H1 (cell line): Measurements from ENCODE around the gene SYNJ2. TPM values are rescaled to one million over a fixed set of nuclear protein-coding genes. Genes with fewer than 3 reads are reported as not detected.

Experiments used
- CTCF ChIA-PET: fragments of 300-600 bp; sonication (Branson Sonifier 250); formaldehyde crosslinking; loops from one replicate; lab custom pipeline; 2021; ENCODE audit not compliant: partially characterized antibody; lab: Charles Lee
- POLR2A ChIA-PET: fragments of 300-600 bp; sonication (Branson Sonifier 250); formaldehyde crosslinking; loops from one replicate; lab custom pipeline; 2021; ENCODE audit warnings: inconsistent platforms; ENCODE audit not compliant: partially characterized antibody; lab: Charles Lee
- DNase-seq, 2 experiments: peaks; one replicate each; pipeline versions ENCODE4 v3.0.0 to v3.0.0-alpha.2; 2010 to 2022; ENCODE audit warnings: low spot score in 2 of 2, low read depth in 1 of 2, mixed read lengths in 1 of 2
- FAIRE-seq: peaks from 2 replicates; lab custom pipeline; 2011; peaks lifted over from hg19 to GRCh38; lab: Jason Lieb, UNC
- H2AFZ ChIP-seq: 2 replicates; pipeline ENCODE4 v1.8.1; 2012; ENCODE audit warnings: low read length, inconsistent platforms
- H2AK5ac ChIP-seq: 2 replicates; pipeline ENCODE4 v1.6.1; 2013; ENCODE audit warnings: low read depth, low read length
- H2BK120ac ChIP-seq: replicated peaks from 2 replicates; pipeline ENCODE3; 2013; ENCODE audit warnings: low read depth, low read length, inconsistent platforms
- H2BK12ac ChIP-seq: 2 replicates; pipeline ENCODE4 v1.6.1; 2013; ENCODE audit warnings: low read depth, low read length
- H2BK15ac ChIP-seq: 2 replicates; pipeline ENCODE4 v1.6.1; 2013; ENCODE audit warnings: low read length
- H2BK20ac ChIP-seq: 2 replicates; pipeline ENCODE4 v1.6.1; 2013; ENCODE audit warnings: low read length
- H2BK5ac ChIP-seq: 2 replicates; pipeline ENCODE4 v1.6.1; 2013; ENCODE audit warnings: low read depth, low read length
- H3K14ac ChIP-seq: 2 replicates; pipeline ENCODE4 v1.6.1; 2013; ENCODE audit warnings: inconsistent platforms; ENCODE audit not compliant: insufficient read length
- H3K18ac ChIP-seq: 2 replicates; pipeline ENCODE4 v1.6.1; 2013; ENCODE audit warnings: low read length; ENCODE audit errors: extremely low read depth
- H3K23ac ChIP-seq: 2 replicates; pipeline ENCODE4 v1.6.1; 2013; ENCODE audit warnings: inconsistent platforms; ENCODE audit not compliant: insufficient read length
- H3K23me2 ChIP-seq: 2 replicates; pipeline ENCODE4 v1.6.1; 2013; ENCODE audit warnings: low read depth, low read length
- H3K27ac ChIP-seq: 2 replicates; pipeline ENCODE4 v1.6.1; 2011; ENCODE audit warnings: low read depth, low read length, inconsistent platforms
- H3K27me3 ChIP-seq, 4 experiments: replicated peaks in 1 of 4; 1 replicate in 1 of 4; 2 replicates in 3 of 4; pipeline versions ENCODE4 v1.6.1 to v1.8.1; 2011 to 2013; ENCODE audit warnings: low read length in 3 of 4, mild to moderate bottlenecking in 3 of 4, inconsistent platforms in 2 of 4, mixed read lengths in 2 of 4, moderate library complexity in 1 of 4; ENCODE audit not compliant: control insufficient read depth in 3 of 4, insufficient read depth in 3 of 4; ENCODE audit errors: extremely low read depth in 1 of 4
- H3K36me3 ChIP-seq, 4 experiments: 2 replicates each; pipeline versions ENCODE4 v1.6.1 to v1.8.1; 2011 to 2013; ENCODE audit warnings: mild to moderate bottlenecking in 4 of 4, low read length in 3 of 4, moderate library complexity in 2 of 4, control low read depth in 1 of 4, inconsistent platforms in 1 of 4; ENCODE audit not compliant: insufficient read depth in 4 of 4, control insufficient read depth in 2 of 4
- H3K4ac ChIP-seq: replicated peaks from 2 replicates; pipeline ENCODE3; 2013; ENCODE audit warnings: low read length, low read depth, mixed read lengths, inconsistent platforms; ENCODE audit not compliant: insufficient read length
- H3K4me1 ChIP-seq, 4 experiments: replicated peaks in 1 of 4; 1 replicate in 1 of 4; 2 replicates in 3 of 4; pipeline versions ENCODE4 v1.6.1 to v1.8.1; 2011 to 2013; ENCODE audit warnings: low read length in 3 of 4, inconsistent platforms in 2 of 4, mixed read lengths in 1 of 4; ENCODE audit not compliant: insufficient read depth in 4 of 4, control insufficient read depth in 3 of 4
- H3K4me2 ChIP-seq, 2 experiments: 2 replicates each; pipeline versions ENCODE4 v1.6.1 to v1.8.1; 2011 to 2013; ENCODE audit warnings: low read depth in 2 of 2, low read length in 2 of 2, control low read depth in 1 of 2, inconsistent platforms in 1 of 2, mild to moderate bottlenecking in 1 of 2; ENCODE audit not compliant: insufficient read depth in 1 of 2
- H3K4me3 ChIP-seq, 4 experiments: fragments of 200-600, 300-600 bp in 1 of 4; sonication (generic), shearing (Covaris generic), sonication (Bioruptor Twin) in 1 of 4; 2 replicates each; pipeline versions ENCODE4 v1.5.1 to v1.8.1; 2011 to 2016; ENCODE audit warnings: low read length in 4 of 4, low read depth in 3 of 4, control low read depth in 2 of 4, inconsistent platforms in 2 of 4, mild to moderate bottlenecking in 2 of 4, mixed read lengths in 1 of 4, moderate library complexity in 1 of 4; ENCODE audit not compliant: insufficient read depth in 2 of 4; ENCODE audit errors: extremely low read depth in 1 of 4
- H3K56ac ChIP-seq: replicated peaks from 2 replicates; pipeline ENCODE3; 2013; ENCODE audit warnings: low read depth, mild to moderate bottlenecking, mixed read lengths, low read length, inconsistent platforms; ENCODE audit not compliant: insufficient read length
- H3K79me1 ChIP-seq: 2 replicates; pipeline ENCODE4 v1.6.1; 2013; ENCODE audit warnings: low read depth, low read length, control low read depth
- H3K79me2 ChIP-seq, 2 experiments: 2 replicates each; pipeline versions ENCODE4 v1.6.1 to v1.8.1; 2012 to 2013; ENCODE audit warnings: low read length in 2 of 2, mild to moderate bottlenecking in 2 of 2, inconsistent platforms in 1 of 2; ENCODE audit not compliant: insufficient read depth in 2 of 2, control insufficient read depth in 1 of 2
- H3K9ac ChIP-seq, 4 experiments: replicated peaks in 1 of 4; 1 replicate in 1 of 4; 2 replicates in 3 of 4; pipeline versions ENCODE4 v1.6.1 to v1.8.1; 2011 to 2013; ENCODE audit warnings: low read depth in 3 of 4, low read length in 3 of 4, control low read depth in 2 of 4, mild to moderate bottlenecking in 2 of 4, moderate library complexity in 2 of 4, inconsistent platforms in 1 of 4; ENCODE audit errors: extremely low read depth in 1 of 4
- H3K9me3 ChIP-seq, 2 experiments: 2 replicates each; pipeline versions ENCODE4 v1.6.1 to v1.8.1; 2012 to 2013; ENCODE audit warnings: mild to moderate bottlenecking in 2 of 2, moderate library complexity in 2 of 2, control low read depth in 1 of 2, inconsistent platforms in 1 of 2, low read depth in 1 of 2, low read length in 1 of 2, mixed read lengths in 1 of 2; ENCODE audit not compliant: insufficient read depth in 2 of 2
- H4K20me1 ChIP-seq, 2 experiments: replicated peaks in 1 of 2; 2 replicates each; pipeline versions ENCODE3 to v1.8.1; 2011 to 2013; ENCODE audit warnings: inconsistent platforms in 2 of 2, low read length in 2 of 2, mild to moderate bottlenecking in 1 of 2; ENCODE audit not compliant: insufficient read depth in 2 of 2, control insufficient read depth in 1 of 2
- H4K5ac ChIP-seq: 2 replicates; pipeline ENCODE4 v1.6.1; 2013; ENCODE audit warnings: low read length, low read depth, mixed read lengths, inconsistent platforms; ENCODE audit not compliant: insufficient read length
- H4K8ac ChIP-seq: 2 replicates; pipeline ENCODE4 v1.8.0; 2013; ENCODE audit warnings: mild to moderate bottlenecking, moderate library complexity, low read length, inconsistent platforms; ENCODE audit not compliant: insufficient read depth; ENCODE audit errors: extremely low read depth
- H4K91ac ChIP-seq: replicated peaks from 2 replicates; pipeline ENCODE3; 2013; ENCODE audit warnings: low read length, mixed read lengths, inconsistent platforms; ENCODE audit not compliant: insufficient read length
- TAF1 ChIP-seq: IDR thresholded peaks from 2 replicates; pipeline ENCODE4 v1.6.1; 2011; ENCODE audit warnings: mild to moderate bottlenecking, low read depth, low read length
- WGBS, 2 experiments: shearing (Covaris generic) in 1 of 2; methylation state at CpG; one replicate each; pipeline versions ENCODE4 v1.1.6 to v1.1.7; 2013 to 2015; ENCODE audit warnings: low lambda C conversion rate in 2 of 2, mixed read lengths in 2 of 2, inconsistent platforms in 1 of 2, low coverage in 1 of 2, missing lambda C conversion rate in 1 of 2; ENCODE audit not compliant: insufficient replicate concordance in 2 of 2, insufficient coverage in 1 of 2, insufficient read length in 1 of 2; ENCODE audit errors: extremely low coverage in 1 of 2, missing lambda C conversion rate in 1 of 2; 5-methylcytosine and 5-hydroxymethylcytosine counted together
- polyA plus RNA-seq, 7 experiments: library from polyadenylated mRNA; depleted of rRNA in 3 of 7; stranded (reverse) in 5 of 7; unstranded in 2 of 7; fragments of >200 nt in 5 of 7; fragments of 200-250 nt in 2 of 7; gene quantifications; 1 replicate in 5 of 7; 2 replicates in 1 of 7; 4 replicates in 1 of 7; pipeline versions ENCODE4 v1.2.1 to v1.2.3, GENCODE V29; 2011 to 2013; ENCODE audit warnings: missing spikeins in 2 of 7, mixed read lengths in 2 of 7
- total RNA-seq: library from RNA; stranded (reverse); fragmentation: NEBNext Ultra II Directional; extraction: Animal tissue kit (Norgen Biotek cat#: 25700); gene quantifications from 2 replicates; pipeline ENCODE4 v1.2.1, GENCODE V29; 2021

Gene SYNJ2
- total and polyA plus RNA-seq, 2 of the 8 experiments (the other 6 are each of a cell fraction or from before 2014, with no cell fraction given): 3.7 to 13.9 TPM

DNA sequence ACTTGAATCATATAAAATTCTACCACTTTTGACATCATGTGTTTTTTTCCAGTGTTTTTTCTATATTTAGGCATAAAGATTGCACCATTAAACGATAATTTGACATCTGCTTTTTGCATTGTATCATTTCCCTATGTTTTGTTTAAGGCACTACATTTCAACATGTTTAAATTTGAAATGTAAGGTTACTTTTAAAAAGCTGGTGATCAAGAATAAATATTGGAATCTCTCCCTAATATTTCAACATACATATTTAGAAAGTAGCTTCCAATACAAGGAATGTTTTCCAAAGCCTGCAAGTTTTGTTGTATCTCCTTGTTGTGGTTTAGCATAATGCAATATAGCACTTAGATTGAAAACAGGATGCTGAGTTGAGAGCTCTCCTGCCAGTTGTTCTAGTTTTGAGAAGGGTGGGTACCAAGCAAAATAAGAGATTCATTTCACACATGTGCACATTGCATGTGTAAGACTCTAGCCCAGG, 76.5 kb downstream of the SYNJ2 start:
- Histone ChIP-seq H2BK15ac (no peak overlapping the region), H2BK12ac (no peak overlapping the region), H3K23me2 (peaks cover 9% of the 10 kb centered on the region; the same call in 1 of the 2 replicates), H3K23ac (no peak overlapping the region), H3K56ac (no peak overlapping the region), H4K91ac (no peak overlapping the region), H3K79me2 (no peaks in the 10 kb centered on the region), H4K5ac (no peak overlapping the region), H3K4ac (no peak overlapping the region), H3K9ac (no peak overlapping the region), H3K36me3 (no peaks in the 10 kb centered on the region), H3K18ac (no peak overlapping the region), H4K20me1 (peaks cover 0 to 2% of the 10 kb centered on the region in 2 experiments), H2BK120ac (no peak overlapping the region), H3K14ac (no peak overlapping the region), H3K27me3 (no peaks in the 10 kb centered on the region), H3K79me1 (no peaks in the 10 kb centered on the region), H3K4me1 (peaks cover 0 to 5% (median 0%) of the 10 kb centered on the region in 4 experiments; a peak in 1 of 7 replicates), H3K4me2 (no peak overlapping the region), H2AFZ (no peak overlapping the region), H3K9me3 (no peaks in the 10 kb centered on the region), H2AK5ac (no peak overlapping the region), H3K27ac (no peak overlapping the region), H4K8ac (no peak overlapping the region), H2BK5ac (no peak overlapping the region), H3K4me3 (no peak overlapping the region), H2BK20ac (no peak overlapping the region)
- FAIRE-seq (no peak), DNase-seq (no peak)
- WGBS, 2 experiments: 0% methylated on average over 1 of the region's 1 CpG; no CpG with 5 or more reads in 1 of the 2 experiments
- CTCF ChIA-PET: interaction anchor here (1.1 to 2.1 kb wide), 4 partner anchors 9 to 111 kb away, joined by 3 to 7 read pairs (median 7); no protein-coding TSS in a partner anchor
- POLR2A ChIA-PET: interaction anchor here (0.5 to 2.9 kb wide), 5 partner anchors 10 to 531 kb away, joined by 3 to 6 read pairs (median 4); no protein-coding TSS in a partner anchor
- TF ChIP-seq TAF1: no peak
